GM23338 (cell line): ENCODE data around the gene KCNJ10. TPM values are rescaled to one million over a fixed set of nuclear protein-coding genes. Genes with fewer than 3 reads are reported as not detected.
A peak's percentile ranks its signal among the peaks of the same experiment; 100 is the strongest.

Experiments used
- ATAC-seq: fragments of 200-7000 bp; cut with Tn5 transposase; 3 replicates; pipeline ENCODE4 v1.9.1; 2020
- DNase-seq: peaks from one replicate; pipeline ENCODE4 v3.0.0-alpha.2; 2015; ENCODE audit warnings: low spot score
- H2AFZ ChIP-seq: fragments of 200-600 bp; sonication (generic); 2 replicates; pipeline ENCODE4 v1.8.0; 2016; ENCODE audit warnings: antibody characterized with exemption, mild to moderate bottlenecking, moderate library complexity
- H3F3A ChIP-seq: fragments of 200-600 bp; sonication (generic); replicated peaks from 2 replicates; pipeline ENCODE4 v1.8.0; 2017; ENCODE audit warnings: antibody characterized with exemption, mixed run types, low read depth
- H3K27ac ChIP-seq: fragments of 200-600 bp; sonication (generic); 2 replicates; pipeline ENCODE4 v1.6.1; 2016; ENCODE audit warnings: low read depth
- H3K27me3 ChIP-seq: fragments of 200-600 bp; sonication (generic); 2 replicates; pipeline ENCODE4 v1.8.0; 2016; ENCODE audit warnings: mild to moderate bottlenecking, mixed run types, moderate library complexity; ENCODE audit not compliant: insufficient read depth
- H3K36me3 ChIP-seq: fragments of 200-600 bp; sonication (generic); 2 replicates; pipeline ENCODE4 v1.8.0; 2016; ENCODE audit warnings: mild to moderate bottlenecking; ENCODE audit not compliant: insufficient read depth
- H3K4me1 ChIP-seq: fragments of 200-600 bp; sonication (generic); 2 replicates; pipeline ENCODE4 v1.8.0; 2016; ENCODE audit warnings: mild to moderate bottlenecking, moderate library complexity; ENCODE audit not compliant: insufficient read depth
- H3K4me2 ChIP-seq: fragments of 200-600 bp; sonication (generic); 2 replicates; pipeline ENCODE4 v1.7.1; 2017; ENCODE audit warnings: mixed run types
- H3K4me3 ChIP-seq: fragments of 200-600 bp; sonication (generic); 2 replicates; pipeline ENCODE4 v1.6.1; 2016; ENCODE audit warnings: mixed run types
- H3K79me2 ChIP-seq: fragments of 200-600 bp; sonication (generic); replicated peaks from 2 replicates; pipeline ENCODE4 v1.8.0; 2017; ENCODE audit warnings: mild to moderate bottlenecking; ENCODE audit not compliant: insufficient read depth
- H3K9me2 ChIP-seq: fragments of 200-600 bp; sonication (generic); 2 replicates; pipeline ENCODE4 v1.8.0; 2017; ENCODE audit not compliant: insufficient read depth
- H4K20me1 ChIP-seq: fragments of 200-600 bp; sonication (generic); replicated peaks from 2 replicates; pipeline ENCODE4 v1.8.0; 2017; ENCODE audit warnings: mild to moderate bottlenecking; ENCODE audit not compliant: insufficient read depth
- H3K27ac Mint-ChIP-seq: 2 replicates; pipeline ENCODE4 v1.8.0; 2020; ENCODE audit warnings: inconsistent platforms, mild to moderate bottlenecking, moderate library complexity, mixed read lengths
- H3K27me3 Mint-ChIP-seq: 3 replicates; pipeline ENCODE4 v1.8.0; 2022; ENCODE audit warnings: low read depth, mild to moderate bottlenecking, moderate library complexity, mixed read lengths, inconsistent platforms; ENCODE audit not compliant: insufficient read depth, poor library complexity
- H3K36me3 Mint-ChIP-seq: 3 replicates; pipeline ENCODE4 v1.8.0; 2021; ENCODE audit warnings: low read depth, mild to moderate bottlenecking, inconsistent platforms, moderate library complexity, mixed read lengths
- H3K4me1 Mint-ChIP-seq: 3 replicates; pipeline ENCODE4 v1.8.0; 2020; ENCODE audit warnings: mild to moderate bottlenecking, inconsistent platforms, mixed read lengths
- H3K4me3 Mint-ChIP-seq: 3 replicates; pipeline ENCODE4 v1.8.0; 2021; ENCODE audit warnings: moderate library complexity, mild to moderate bottlenecking, inconsistent platforms, mixed read lengths
- H3K9me3 Mint-ChIP-seq: 3 replicates; pipeline ENCODE4 v1.8.0; 2020; ENCODE audit warnings: moderate library complexity, mild to moderate bottlenecking, inconsistent platforms, mixed read lengths
- CREB1 ChIP-seq: fragments of 250-450 bp; sonication (Bioruptor Pico); IDR thresholded peaks from 2 replicates; pipeline ENCODE4 v1.5.0; 2020; ENCODE audit warnings: low read depth, mild to moderate bottlenecking, moderate library complexity
- CTCF ChIP-seq, 2 experiments: fragments of 200-600 bp in 1 of 2; sonication (generic) in 1 of 2; conservative IDR thresholded peaks; 2 replicates each; pipeline versions ENCODE4 v1.5.1 to v1.6.1; 2016 to 2017; ENCODE audit warnings: antibody characterized with exemption in 2 of 2, low read depth in 2 of 2, mild to moderate bottlenecking in 2 of 2, moderate library complexity in 1 of 2
- EZH2 ChIP-seq: fragments of 200-600 bp; sonication (generic); IDR thresholded peaks from one replicate; pipeline ENCODE4 v1.8.0; 2017; ENCODE audit warnings: antibody characterized with exemption, mild to moderate bottlenecking, low read depth; ENCODE audit not compliant: unreplicated experiment
- JUNB ChIP-seq: IDR thresholded peaks from one replicate; pipeline ENCODE4 v1.6.1; 2016; ENCODE audit warnings: antibody characterized with exemption; ENCODE audit not compliant: unreplicated experiment
- NANOG ChIP-seq: IDR thresholded peaks from 2 replicates; pipeline ENCODE4 v1.6.1; 2016; ENCODE audit warnings: antibody characterized with exemption, borderline replicate concordance
- POLR2AphosphoS5 ChIP-seq: IDR thresholded peaks from 2 replicates; pipeline ENCODE4 v1.6.1; 2016; ENCODE audit warnings: antibody characterized with exemption, low read depth
- ZNF114 ChIP-seq: fragments of 250-450 bp; sonication (Bioruptor Pico); IDR thresholded peaks from 2 replicates; pipeline ENCODE4 v1.5.0; 2020; ENCODE audit warnings: mild to moderate bottlenecking, moderate library complexity
- ZNF331 ChIP-seq: fragments of 250-450 bp; sonication (Bioruptor Pico); IDR thresholded peaks from 2 replicates; pipeline ENCODE4 v1.5.0; 2020; ENCODE audit warnings: low read depth, mild to moderate bottlenecking, moderate library complexity
- ZNF462 ChIP-seq: fragments of 250-450 bp; sonication (Bioruptor Pico); IDR thresholded peaks from 2 replicates; pipeline ENCODE4 v1.5.0; 2020; ENCODE audit warnings: mild to moderate bottlenecking, moderate library complexity
- polyA plus RNA-seq: library from polyadenylated mRNA; unstranded; fragments of >200 nt; fragmentation: Nextera tagmentation; extraction: Ambion mirVana; gene quantifications from 2 replicates; pipeline ENCODE4 v1.2.1, GENCODE V29; 2016
- total RNA-seq: library from RNA; depleted of rRNA; stranded (reverse); fragments of >200 nt; shearing (Covaris generic); gene quantifications from 2 replicates; pipeline ENCODE4 v1.2.3, GENCODE V29; 2014

Gene KCNJ10
- total and polyA plus RNA-seq, 2 experiments from 2014 or later: 1.4 to 2.8 TPM

DNA sequence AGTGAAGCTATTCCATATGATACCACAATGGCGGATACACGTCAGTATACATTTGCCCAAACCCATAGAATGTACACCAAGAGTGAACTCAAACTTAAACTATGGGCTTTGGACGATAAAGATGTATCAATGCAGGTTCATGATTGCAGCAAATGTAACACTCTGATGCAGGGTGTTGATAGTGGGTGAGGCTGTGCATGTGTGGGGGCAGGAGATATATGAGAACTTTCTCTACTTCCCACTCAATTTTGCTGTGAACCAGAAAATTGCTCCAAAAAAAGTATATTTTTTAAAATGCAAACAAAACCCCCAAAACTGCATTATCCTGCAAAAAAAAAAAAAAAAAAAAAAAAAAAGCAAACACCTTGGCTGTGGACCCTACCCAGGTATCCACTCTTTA is 49.0 kb upstream of the KCNJ10 start (continued):
- TF ChIP-seq EZH2 (no peak), ZNF331 (CRISPR knock-in tag) (no peak), CTCF (conservative IDR thresholded peaks at IDR 0.05; ENCODE audit: low read depth in 2 of 2) (no peak), POLR2AphosphoS5 (no peak), NANOG (no peak), JUNB (no peak), ZNF114 (CRISPR knock-in tag) (no peak)

- no peaks in the 10 kb centered on the region for H3K9me2 ChIP-seq
- peaks cover 48% of the 10 kb centered on the region for H3K4me1 ChIP-seq
- H3K27ac ChIP-seq: no peak overlapping the region
- ATAC-seq (peak; percentile 42), DNase-seq (no peak)
- H4K20me1 ChIP-seq: no peaks in the 10 kb centered on the region
- H2AFZ ChIP-seq: no peak overlapping the region
- no peaks in the 10 kb centered on the region for H3K36me3 ChIP-seq
- TF ChIP-seq CREB1 (no peak), ZNF462 (CRISPR knock-in tag) (0 out of 2 replicates have a peak, but pooled peaks have one; percentile 21), POLR2AphosphoS5 (no peak)
- H3K4me3 ChIP-seq: 0 out of 2 replicates have a peak overlapping the region, but pooled peaks have one; percentile 17
- H3K4me3 Mint-ChIP-seq: peak overlapping the region; percentile 79
- H3K27me3 Mint-ChIP-seq: peaks cover 11% of the 10 kb centered on the region
- peaks cover 4% of the 10 kb centered on the region; the same call in 1 of the 2 replicates for H3K79me2 ChIP-seq
- H3K27ac Mint-ChIP-seq: no peak overlapping the region
- H3K4me2 ChIP-seq: peak overlapping the region; percentile 82
- H3K27me3 ChIP-seq: no peaks in the 10 kb centered on the region
- no peaks in the 10 kb centered on the region for H3F3A ChIP-seq
- H3K4me1 Mint-ChIP-seq: peaks cover 61% of the 10 kb centered on the region
- H3K9me3 Mint-ChIP-seq: no peaks in the 10 kb centered on the region
- peaks cover 26% of the 10 kb centered on the region for H3K36me3 Mint-ChIP-seq
Measured at GRCh38 chr1:160117709-160118183, 47.8 kb upstream of the KCNJ10 start.
